Lower lobe of right lung (tissue), 2 donors: ENCODE data around the gene CHMP4A. TPM values are rescaled to one million over a fixed set of nuclear protein-coding genes. Genes with fewer than 3 reads are reported as not detected.
"Not testable (repeated sequence)": the region's sequence is repeated elsewhere in the genome, so short reads cannot be mapped to it uniquely, and the experiment has no call there.

Experiments
- ATAC-seq, 2 donors: fragments of 200-7000 bp; cut with Tn5 transposase; one replicate each; pipeline ENCODE4 v1.9.1; 2020 to 2022; ENCODE audit warnings: mild to moderate bottlenecking in 2 of 2, moderate library complexity in 2 of 2
- DNase-seq: peaks from one replicate; pipeline ENCODE4 v3.0.0-alpha.2; 2020
- H3K27ac ChIP-seq: fragments of 200-600 bp; one replicate; pipeline ENCODE4 v1.8.0; 2022
- H3K27me3 ChIP-seq: fragments of 200-600 bp; one replicate; pipeline ENCODE4 v1.8.0; 2022; ENCODE audit warnings: low read depth
- H3K36me3 ChIP-seq: fragments of 200-600 bp; one replicate; pipeline ENCODE4 v1.8.0; 2022; ENCODE audit warnings: mild to moderate bottlenecking
- H3K4me1 ChIP-seq: fragments of 200-600 bp; one replicate; pipeline ENCODE4 v1.8.0; 2022
- H3K4me3 ChIP-seq: fragments of 200-600 bp; one replicate; pipeline ENCODE4 v1.8.0; 2022; ENCODE audit warnings: mild to moderate bottlenecking
- H3K9me3 ChIP-seq: fragments of 200-600 bp; one replicate; pipeline ENCODE4 v1.8.0; 2022
- CTCF ChIP-seq: fragments of 200-600 bp; IDR thresholded peaks from one replicate; pipeline ENCODE4 v1.8.0; 2022; ENCODE audit warnings: antibody characterized with exemption, mild to moderate bottlenecking
- intact Hi-C: fragments of 100-400 bp; cut with DNase I; formaldehyde crosslinking; loops from one replicate; pipeline ENCODE4 v1.11.0; 2022
- total RNA-seq: library from RNA; stranded (reverse); fragmentation: NEBNext Ultra II Directional; extraction: Animal tissue kit (Norgen Biotek cat#: 25700); gene quantifications from one replicate; pipeline ENCODE4 v1.2.1, GENCODE V29; 2021
- donor health status: DM: no; HTN: yes; CAD: no; lungs with severe emphysema.

The CHMP4A gene
- total RNA-seq, 1 donor from 2014 or later, result 41.9 TPM

GRCh38 chr14:24250354-24250753, 37.1 kb upstream of the CHMP4A start:
- ATAC-seq (no peak), DNase-seq (no peak)
- Histone ChIP-seq H3K4me1 (no peaks in the 10 kb centered on the region), H3K27me3 (no peaks in the 10 kb centered on the region), H3K4me3 (no peak overlapping the region), H3K36me3 (peaks cover 13% of the 10 kb centered on the region), H3K27ac (no peak overlapping the region), H3K9me3 (no peaks in the 10 kb centered on the region)
- TF ChIP-seq CTCF, result no peak
- intact Hi-C loops, result no loop called here

- Histone ChIP-seq H3K27me3 (no peaks in the 10 kb centered on the region), H3K9me3 (no peaks in the 10 kb centered on the region), H3K4me1 (no peaks in the 10 kb centered on the region), H3K36me3 (peaks cover 6% of the 10 kb centered on the region), H3K27ac (no peak overlapping the region), H3K4me3 (no peak overlapping the region)
- DNase-seq (no peak), ATAC-seq (no peak)
- intact Hi-C loops, result loop anchor here (10.0 kb wide), 1 partner anchor 45 kb away; the partner anchor contains the start of genes DHRS1 and NOP9
- TF ChIP-seq CTCF, result no peak
Observed at GRCh38 chr14:24249230-24250021, 36.1 kb upstream of the CHMP4A start.

DNA sequence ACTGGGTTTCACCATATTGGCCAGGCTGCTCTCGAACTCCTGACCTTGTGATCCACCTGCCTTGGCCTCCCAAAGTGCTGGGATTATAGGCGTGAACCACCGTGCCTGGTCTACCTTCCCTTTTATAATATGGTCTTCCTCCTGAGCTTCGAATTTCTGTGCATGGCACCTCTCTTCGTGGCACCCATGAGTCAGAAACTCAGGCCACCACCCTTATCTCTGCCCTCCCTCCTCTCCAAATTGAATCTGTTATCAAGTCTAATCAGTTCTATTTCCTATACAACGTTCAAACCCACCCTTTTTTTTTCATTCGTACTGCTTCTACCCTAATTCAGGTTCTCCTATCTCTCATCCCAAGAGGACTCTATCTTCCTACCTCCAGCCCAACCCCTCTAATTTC, 34.1 kb upstream of the CHMP4A start:
- no peak for DNase-seq
- H3K4me1 ChIP-seq, result peaks cover 9% of the 10 kb centered on the region

DNA sequence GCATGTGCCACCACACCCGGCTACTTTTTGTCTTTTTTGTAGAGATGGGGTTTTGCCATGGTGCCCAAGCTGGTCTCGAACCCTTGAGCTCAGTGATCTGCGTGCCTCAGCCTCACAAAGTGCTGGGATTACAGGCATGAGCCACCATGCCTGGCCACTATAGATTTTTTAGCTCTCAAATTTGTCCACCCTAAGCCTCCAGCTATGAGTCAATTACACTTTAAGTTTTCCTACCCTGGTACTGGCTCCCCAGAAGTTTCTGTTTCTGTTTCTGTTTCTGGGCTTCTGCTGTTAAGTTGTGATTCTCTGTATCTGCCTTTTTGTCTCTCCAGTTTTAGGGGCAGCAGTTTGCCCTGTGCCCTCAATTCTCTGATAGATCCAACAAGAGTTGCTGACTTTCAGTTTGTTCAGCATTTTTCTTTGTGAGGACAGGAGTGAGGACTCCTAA, 33.5 kb upstream of the CHMP4A start:
- ATAC-seq (no peak), DNase-seq (no peak)

More for the DNA sequence above, 34.1 kb upstream of the CHMP4A start:
- Histone ChIP-seq H3K36me3 (peaks cover 4% of the 10 kb centered on the region), H3K27me3 (no peaks in the 10 kb centered on the region), H3K9me3 (no peaks in the 10 kb centered on the region), H3K27ac (peak overlapping the region; percentile 25), H3K4me3 (no peak overlapping the region)
- intact Hi-C loops, result loop anchor here (10.0 kb wide), 1 partner anchor 47 kb away; the partner anchor contains the start of genes DHRS1 and NOP9
- TF ChIP-seq CTCF, result no peak
- ATAC-seq, result no peak

DNA sequence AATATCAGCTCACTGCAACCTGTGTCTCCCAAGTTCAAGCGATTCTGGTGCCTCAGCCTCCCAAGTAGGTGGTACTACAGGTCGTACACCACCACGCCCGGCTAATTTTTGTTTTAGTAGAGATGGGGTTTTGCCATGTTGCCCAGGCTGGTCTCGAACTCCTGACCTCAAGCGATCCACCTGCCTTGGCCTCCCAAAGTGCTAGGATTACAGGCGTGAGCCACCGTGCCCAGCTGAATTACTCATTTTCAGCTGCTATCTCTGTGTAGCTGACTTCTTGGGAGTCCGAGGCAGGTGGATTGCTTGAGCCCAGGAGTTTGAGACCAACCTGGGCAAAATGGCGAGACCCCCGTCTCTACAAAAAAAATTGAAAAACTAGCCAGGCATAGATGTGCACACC, 32.1 kb upstream of the CHMP4A start:
- H3K27ac ChIP-seq, result not testable (repeated sequence)

More for the DNA sequence above, 33.5 kb upstream of the CHMP4A start:
- Histone ChIP-seq H3K27me3 (no peaks in the 10 kb centered on the region), H3K9me3 (no peaks in the 10 kb centered on the region), H3K4me3 (no peak overlapping the region), H3K27ac (peak overlapping the region; percentile 25), H3K36me3 (peaks cover 4% of the 10 kb centered on the region), H3K4me1 (peaks cover 9% of the 10 kb centered on the region)
- TF ChIP-seq CTCF, result no peak
- intact Hi-C loops, result loop anchor here (10.0 kb wide), 1 partner anchor 48 kb away; the partner anchor contains the start of genes DHRS1 and NOP9

GRCh38 chr14:24243336-24243836, 30.1 kb upstream of the CHMP4A start:
- TF ChIP-seq CTCF, result no peak
- Histone ChIP-seq H3K4me3 (peak overlapping the region; percentile 73), H3K27me3 (no peaks in the 10 kb centered on the region), H3K4me1 (peaks cover 42% of the 10 kb centered on the region), H3K36me3 (peaks cover 31% of the 10 kb centered on the region), H3K27ac (peak overlapping the region; percentile 99), H3K9me3 (no peaks in the 10 kb centered on the region)
- peak in 1 of 2 donors; percentile 2 for ATAC-seq
- DNase-seq, result no peak
- intact Hi-C loops, result loop anchor here (10.0 kb wide), 1 partner anchor 51 kb away; the partner anchor contains the start of genes DHRS1 and NOP9

More for the DNA sequence above, 32.1 kb upstream of the CHMP4A start:
- not testable (repeated sequence) for H3K4me3 ChIP-seq, H3K9me3 ChIP-seq, ATAC-seq, H3K27me3 ChIP-seq, DNase-seq
- intact Hi-C loops, result loop anchor here (10.0 kb wide), 1 partner anchor 49 kb away; the partner anchor contains the start of genes DHRS1 and NOP9
- Histone ChIP-seq H3K4me1 (peaks cover 22% of the 10 kb centered on the region), H3K36me3 (peaks cover 16% of the 10 kb centered on the region)
